ENCODE data around the gene ZNF469. TPM values are rescaled to one million over a fixed set of nuclear protein-coding genes. Genes with fewer than 3 reads are reported as not detected.

Gene ZNF469
- total and polyA plus RNA-seq, 7 donors = under 0.01 to 1.7 (median 0.36) TPM

DNA sequence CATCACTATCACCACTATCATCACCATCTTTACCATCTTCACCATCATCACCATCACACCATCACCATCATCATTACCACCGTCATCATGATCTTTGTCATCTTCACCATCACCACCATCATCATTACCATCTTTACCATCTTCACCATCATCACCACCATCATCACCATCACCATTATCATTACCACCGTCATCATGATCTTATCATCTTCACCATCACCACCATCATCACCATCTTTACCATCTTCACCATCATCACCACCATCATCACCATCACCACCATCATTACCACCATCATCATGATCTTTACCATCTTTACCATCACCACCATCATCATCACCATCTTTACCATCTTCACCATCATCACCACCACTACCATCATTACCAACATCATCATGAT is 10.2 kb upstream of the ZNF469 start:
- WGBS, 2 donors = 96% methylated on average over 2 of the region's 2 CpGs
- no peak for DNase-seq
- TF ChIP-seq EP300 (IDR thresholded peaks at IDR 0.05) (no peak), POLR2AphosphoS5 (IDR thresholded peaks at IDR 0.05) (no peak), POLR2A (IDR thresholded peaks at IDR 0.05) (no peak)
- TF ChIP-seq, protein P1, sequence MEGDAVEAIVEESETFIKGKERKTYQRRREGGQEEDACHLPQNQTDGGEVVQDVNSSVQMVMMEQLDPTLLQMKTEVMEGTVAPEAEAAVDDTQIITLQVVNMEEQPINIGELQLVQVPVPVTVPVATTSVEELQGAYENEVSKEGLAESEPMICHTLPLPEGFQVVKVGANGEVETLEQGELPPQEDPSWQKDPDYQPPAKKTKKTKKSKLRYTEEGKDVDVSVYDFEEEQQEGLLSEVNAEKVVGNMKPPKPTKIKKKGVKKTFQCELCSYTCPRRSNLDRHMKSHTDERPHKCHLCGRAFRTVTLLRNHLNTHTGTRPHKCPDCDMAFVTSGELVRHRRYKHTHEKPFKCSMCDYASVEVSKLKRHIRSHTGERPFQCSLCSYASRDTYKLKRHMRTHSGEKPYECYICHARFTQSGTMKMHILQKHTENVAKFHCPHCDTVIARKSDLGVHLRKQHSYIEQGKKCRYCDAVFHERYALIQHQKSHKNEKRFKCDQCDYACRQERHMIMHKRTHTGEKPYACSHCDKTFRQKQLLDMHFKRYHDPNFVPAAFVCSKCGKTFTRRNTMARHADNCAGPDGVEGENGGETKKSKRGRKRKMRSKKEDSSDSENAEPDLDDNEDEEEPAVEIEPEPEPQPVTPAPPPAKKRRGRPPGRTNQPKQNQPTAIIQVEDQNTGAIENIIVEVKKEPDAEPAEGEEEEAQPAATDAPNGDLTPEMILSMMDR (IDR thresholded peaks at IDR 0.05) = no peak

DNA sequence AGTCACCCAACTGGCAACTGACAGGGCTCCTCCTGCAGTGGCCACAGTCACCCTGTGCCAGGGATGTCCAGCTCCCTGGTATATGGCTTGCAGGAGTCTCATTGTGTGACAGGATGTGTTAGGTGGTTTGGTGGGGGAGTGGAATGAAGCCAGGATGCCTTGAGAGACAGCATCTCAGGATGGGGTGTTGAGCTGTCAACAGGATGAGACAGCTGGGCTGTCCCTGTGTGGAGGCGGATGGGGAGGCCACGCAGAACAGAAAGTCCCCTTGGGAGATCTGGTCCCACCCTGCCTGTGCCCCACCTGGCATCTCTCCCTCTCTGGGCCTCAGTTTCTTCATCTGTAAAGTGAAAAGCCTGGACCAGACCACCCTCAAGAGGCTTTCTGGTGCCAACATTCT is 9.5 kb upstream of the ZNF469 start:
- WGBS, 2 donors = 92 to 96% methylated on average over 2 of the region's 2 CpGs
- Histone ChIP-seq H3K27ac (no peak overlapping the region), H3K36me3 (no peaks in the 10 kb centered on the region), H3K9me3 (no peaks in the 10 kb centered on the region), H3K4me1 (peaks cover 0 to 6% (median 0%) of the 10 kb centered on the region in 4 donors), H3K27me3 (no peaks in the 10 kb centered on the region), H3K4me3 (no peak overlapping the region)
- TF ChIP-seq, protein P1 (IDR thresholded peaks at IDR 0.05) = no peak
- TF ChIP-seq EP300 (IDR thresholded peaks at IDR 0.05) = no peak
- TF ChIP-seq POLR2A (IDR thresholded peaks at IDR 0.05) = no peak
- DNase-seq = peak; percentile 48
- intact Hi-C loops (cut with DNase I) = no loop called here

More for the DNA sequence above, 10.2 kb upstream of the ZNF469 start:
- intact Hi-C loops (cut with DNase I) = no loop called here
- no peaks in the 10 kb centered on the region for H3K9me3 ChIP-seq
- H3K27ac ChIP-seq = no peak overlapping the region
- H3K27me3 ChIP-seq = no peaks in the 10 kb centered on the region
- H3K36me3 ChIP-seq = no peaks in the 10 kb centered on the region
- H3K4me1 ChIP-seq = peaks cover 0 to 6% (median 0%) of the 10 kb centered on the region in 4 donors
- H3K4me3 ChIP-seq = no peak overlapping the region

DNA sequence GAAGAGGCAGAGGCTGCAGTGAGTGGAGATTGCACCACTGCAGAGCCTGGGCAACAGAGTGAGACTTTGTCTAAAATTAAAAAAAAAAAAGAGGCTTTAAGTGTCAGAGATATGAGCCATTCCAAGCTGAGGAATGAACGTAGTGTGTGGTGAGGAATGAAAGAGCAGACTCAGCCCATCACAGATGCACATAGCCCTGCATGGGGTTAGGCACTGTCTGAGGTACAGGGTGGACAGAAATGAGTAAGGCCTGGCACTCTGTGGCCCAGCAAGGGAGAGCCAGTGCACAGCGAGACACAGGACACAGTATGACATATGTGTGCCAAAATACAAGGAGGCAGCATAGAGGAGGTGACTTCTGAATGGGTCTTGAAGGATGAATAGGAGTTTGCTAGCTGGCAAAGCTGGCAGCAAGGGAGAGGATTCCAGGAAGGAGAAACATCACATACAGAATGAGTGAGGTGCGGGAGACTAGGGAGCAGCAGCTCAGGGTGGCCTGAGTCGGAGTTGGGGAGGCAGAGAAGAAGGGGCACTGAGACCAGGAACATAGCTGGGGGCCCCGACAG is 8.7 kb upstream of the ZNF469 start:
- intact Hi-C loops (cut with DNase I) = no loop called here
- TF ChIP-seq, protein P1 (IDR thresholded peaks at IDR 0.05) = no peak
- TF ChIP-seq EP300 (IDR thresholded peaks at IDR 0.05) (no peak), POLR2AphosphoS5 (IDR thresholded peaks at IDR 0.05) (no peak), POLR2A (IDR thresholded peaks at IDR 0.05) (no peak)
- H3K9me3 ChIP-seq = no peaks in the 10 kb centered on the region
- peaks cover 0 to 6% (median 0%) of the 10 kb centered on the region in 4 donors for H3K4me1 ChIP-seq
- no peak overlapping the region for H3K4me3 ChIP-seq
- H3K36me3 ChIP-seq = no peaks in the 10 kb centered on the region
- H3K27me3 ChIP-seq = no peaks in the 10 kb centered on the region
- WGBS, 2 donors = 85 to 88% methylated on average over 5 of the region's 5 CpGs
- DNase-seq = no peak
- H3K27ac ChIP-seq = no peak overlapping the region

DNA sequence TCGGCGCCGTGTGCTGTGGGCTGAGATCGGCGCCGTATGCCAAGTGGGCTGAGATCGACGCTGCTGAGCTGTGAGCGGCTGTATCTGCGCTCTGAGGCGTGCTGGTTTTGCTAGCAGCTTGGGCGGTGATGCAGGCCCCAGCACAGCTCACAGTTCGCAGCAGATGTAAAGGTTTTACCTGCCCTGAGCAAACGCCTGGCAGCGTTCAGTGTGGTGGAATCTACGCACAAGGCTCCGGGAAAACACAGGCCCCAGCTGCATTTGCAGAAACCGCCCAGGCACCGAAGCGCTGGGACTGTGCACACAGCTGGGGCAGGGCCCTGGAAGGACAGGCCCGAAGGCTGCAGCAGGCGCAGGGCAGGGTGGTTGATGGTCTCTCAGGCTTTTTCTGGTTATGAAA is 8.0 kb upstream of the ZNF469 start:
- intact Hi-C loops (cut with DNase I) = no loop called here
- Histone ChIP-seq H3K27ac (no peak overlapping the region), H3K9me3 (no peaks in the 10 kb centered on the region), H3K4me3 (no peak overlapping the region), H3K4me1 (peaks cover 0 to 6% (median 0%) of the 10 kb centered on the region in 4 donors), H3K27me3 (no peaks in the 10 kb centered on the region), H3K36me3 (no peaks in the 10 kb centered on the region)
- DNase-seq = peak; percentile 33
- WGBS, 2 donors = 91 to 92% methylated on average over 22 of the region's 22 CpGs
- TF ChIP-seq POLR2AphosphoS5 (IDR thresholded peaks at IDR 0.05) = no peak
- TF ChIP-seq EP300 (IDR thresholded peaks at IDR 0.05) = no peak
- no peak for TF ChIP-seq POLR2A (IDR thresholded peaks at IDR 0.05)
- TF ChIP-seq, protein P1 (IDR thresholded peaks at IDR 0.05) = no peak
